ENCODE data around the gene NAT14.

- TF ChIP-seq CTCF (IDR thresholded peaks at IDR 0.05): no peak
- no peak for TF ChIP-seq POLR2A (IDR thresholded peaks at IDR 0.05)
Measured at GRCh38 chr19:55441319-55441691, 43.7 kb upstream of the NAT14 start.
